Measurements from ENCODE around the gene CAMK2A.

DNA sequence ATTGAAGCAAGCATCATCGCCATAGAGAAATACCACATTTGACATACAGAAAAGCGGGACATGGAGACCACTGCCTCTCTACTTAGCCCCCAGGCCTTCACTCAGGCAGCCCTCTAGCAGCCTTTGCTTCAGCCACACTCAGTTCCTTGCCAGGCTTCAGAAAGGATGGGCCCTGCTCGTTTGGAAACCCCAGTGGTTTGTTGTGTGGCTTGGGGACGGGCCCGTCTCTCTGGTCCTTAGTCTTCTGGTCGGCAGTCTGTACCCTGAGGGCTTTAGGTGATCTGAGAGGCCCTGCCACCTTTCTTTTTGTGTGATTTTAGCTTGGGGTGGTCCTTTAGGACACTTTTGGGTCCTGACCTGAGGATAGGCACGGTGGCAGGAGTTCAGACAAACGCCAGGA lies 34.2 kb upstream of the CAMK2A start:
- TF ChIP-seq, protein P1, sequence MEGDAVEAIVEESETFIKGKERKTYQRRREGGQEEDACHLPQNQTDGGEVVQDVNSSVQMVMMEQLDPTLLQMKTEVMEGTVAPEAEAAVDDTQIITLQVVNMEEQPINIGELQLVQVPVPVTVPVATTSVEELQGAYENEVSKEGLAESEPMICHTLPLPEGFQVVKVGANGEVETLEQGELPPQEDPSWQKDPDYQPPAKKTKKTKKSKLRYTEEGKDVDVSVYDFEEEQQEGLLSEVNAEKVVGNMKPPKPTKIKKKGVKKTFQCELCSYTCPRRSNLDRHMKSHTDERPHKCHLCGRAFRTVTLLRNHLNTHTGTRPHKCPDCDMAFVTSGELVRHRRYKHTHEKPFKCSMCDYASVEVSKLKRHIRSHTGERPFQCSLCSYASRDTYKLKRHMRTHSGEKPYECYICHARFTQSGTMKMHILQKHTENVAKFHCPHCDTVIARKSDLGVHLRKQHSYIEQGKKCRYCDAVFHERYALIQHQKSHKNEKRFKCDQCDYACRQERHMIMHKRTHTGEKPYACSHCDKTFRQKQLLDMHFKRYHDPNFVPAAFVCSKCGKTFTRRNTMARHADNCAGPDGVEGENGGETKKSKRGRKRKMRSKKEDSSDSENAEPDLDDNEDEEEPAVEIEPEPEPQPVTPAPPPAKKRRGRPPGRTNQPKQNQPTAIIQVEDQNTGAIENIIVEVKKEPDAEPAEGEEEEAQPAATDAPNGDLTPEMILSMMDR (conservative IDR thresholded peaks at IDR 0.05; ENCODE audit: low read length) = no peak
- no peak for TF ChIP-seq EZH2phosphoT487 (IDR thresholded peaks at IDR 0.05; ENCODE audit: borderline replicate concordance, low read depth, low read length)
